H1 (cell line): ENCODE data around the gene PLEKHB1. TPM values are rescaled to one million over a fixed set of nuclear protein-coding genes. Genes with fewer than 3 reads are reported as not detected.
A peak's percentile ranks its signal among the peaks of the same experiment; 100 is the strongest.

Experiments
- CTCF ChIA-PET: fragments of 300-600 bp; sonication (Branson Sonifier 250); formaldehyde crosslinking; loops from one replicate; lab custom pipeline; 2021; ENCODE audit not compliant: partially characterized antibody; lab: Charles Lee
- POLR2A ChIA-PET: fragments of 300-600 bp; sonication (Branson Sonifier 250); formaldehyde crosslinking; loops from one replicate; lab custom pipeline; 2021; ENCODE audit warnings: inconsistent platforms; ENCODE audit not compliant: partially characterized antibody; lab: Charles Lee
- DNase-seq, 2 experiments: peaks; one replicate each; pipeline versions ENCODE4 v3.0.0 to v3.0.0-alpha.2; 2010 to 2022; ENCODE audit warnings: low spot score in 2 of 2, low read depth in 1 of 2, mixed read lengths in 1 of 2
- FAIRE-seq: peaks from 2 replicates; lab custom pipeline; 2011; peaks lifted over from hg19 to GRCh38; lab: Jason Lieb, UNC
- H2AFZ ChIP-seq: 2 replicates; pipeline ENCODE4 v1.8.1; 2012; ENCODE audit warnings: low read length, inconsistent platforms
- H2AK5ac ChIP-seq: 2 replicates; pipeline ENCODE4 v1.6.1; 2013; ENCODE audit warnings: low read depth, low read length
- H2BK120ac ChIP-seq: replicated peaks from 2 replicates; pipeline ENCODE3; 2013; ENCODE audit warnings: low read depth, low read length, inconsistent platforms
- H2BK12ac ChIP-seq: 2 replicates; pipeline ENCODE4 v1.6.1; 2013; ENCODE audit warnings: low read depth, low read length
- H2BK15ac ChIP-seq: 2 replicates; pipeline ENCODE4 v1.6.1; 2013; ENCODE audit warnings: low read length
- H2BK20ac ChIP-seq: 2 replicates; pipeline ENCODE4 v1.6.1; 2013; ENCODE audit warnings: low read length
- H2BK5ac ChIP-seq: 2 replicates; pipeline ENCODE4 v1.6.1; 2013; ENCODE audit warnings: low read depth, low read length
- H3K14ac ChIP-seq: 2 replicates; pipeline ENCODE4 v1.6.1; 2013; ENCODE audit warnings: inconsistent platforms; ENCODE audit not compliant: insufficient read length
- H3K18ac ChIP-seq: 2 replicates; pipeline ENCODE4 v1.6.1; 2013; ENCODE audit warnings: low read length; ENCODE audit errors: extremely low read depth
- H3K23ac ChIP-seq: 2 replicates; pipeline ENCODE4 v1.6.1; 2013; ENCODE audit warnings: inconsistent platforms; ENCODE audit not compliant: insufficient read length
- H3K23me2 ChIP-seq: 2 replicates; pipeline ENCODE4 v1.6.1; 2013; ENCODE audit warnings: low read depth, low read length
- H3K27ac ChIP-seq: 2 replicates; pipeline ENCODE4 v1.6.1; 2011; ENCODE audit warnings: low read depth, low read length, inconsistent platforms
- H3K27me3 ChIP-seq, 4 experiments: replicated peaks in 1 of 4; 1 replicate in 1 of 4; 2 replicates in 3 of 4; pipeline versions ENCODE4 v1.6.1 to v1.8.1; 2011 to 2013; ENCODE audit warnings: low read length in 3 of 4, mild to moderate bottlenecking in 3 of 4, inconsistent platforms in 2 of 4, mixed read lengths in 2 of 4, moderate library complexity in 1 of 4; ENCODE audit not compliant: control insufficient read depth in 3 of 4, insufficient read depth in 3 of 4; ENCODE audit errors: extremely low read depth in 1 of 4
- H3K36me3 ChIP-seq, 4 experiments: 2 replicates each; pipeline versions ENCODE4 v1.6.1 to v1.8.1; 2011 to 2013; ENCODE audit warnings: mild to moderate bottlenecking in 4 of 4, low read length in 3 of 4, moderate library complexity in 2 of 4, control low read depth in 1 of 4, inconsistent platforms in 1 of 4; ENCODE audit not compliant: insufficient read depth in 4 of 4, control insufficient read depth in 2 of 4
- H3K4ac ChIP-seq: replicated peaks from 2 replicates; pipeline ENCODE3; 2013; ENCODE audit warnings: low read length, low read depth, mixed read lengths, inconsistent platforms; ENCODE audit not compliant: insufficient read length
- H3K4me1 ChIP-seq, 4 experiments: replicated peaks in 1 of 4; 1 replicate in 1 of 4; 2 replicates in 3 of 4; pipeline versions ENCODE4 v1.6.1 to v1.8.1; 2011 to 2013; ENCODE audit warnings: low read length in 3 of 4, inconsistent platforms in 2 of 4, mixed read lengths in 1 of 4; ENCODE audit not compliant: insufficient read depth in 4 of 4, control insufficient read depth in 3 of 4
- H3K4me2 ChIP-seq, 2 experiments: 2 replicates each; pipeline versions ENCODE4 v1.6.1 to v1.8.1; 2011 to 2013; ENCODE audit warnings: low read depth in 2 of 2, low read length in 2 of 2, control low read depth in 1 of 2, inconsistent platforms in 1 of 2, mild to moderate bottlenecking in 1 of 2; ENCODE audit not compliant: insufficient read depth in 1 of 2
- H3K4me3 ChIP-seq, 4 experiments: fragments of 200-600, 300-600 bp in 1 of 4; sonication (generic), shearing (Covaris generic), sonication (Bioruptor Twin) in 1 of 4; 2 replicates each; pipeline versions ENCODE4 v1.5.1 to v1.8.1; 2011 to 2016; ENCODE audit warnings: low read length in 4 of 4, low read depth in 3 of 4, control low read depth in 2 of 4, inconsistent platforms in 2 of 4, mild to moderate bottlenecking in 2 of 4, mixed read lengths in 1 of 4, moderate library complexity in 1 of 4; ENCODE audit not compliant: insufficient read depth in 2 of 4; ENCODE audit errors: extremely low read depth in 1 of 4
- H3K56ac ChIP-seq: replicated peaks from 2 replicates; pipeline ENCODE3; 2013; ENCODE audit warnings: low read depth, mild to moderate bottlenecking, mixed read lengths, low read length, inconsistent platforms; ENCODE audit not compliant: insufficient read length
- H3K79me1 ChIP-seq: 2 replicates; pipeline ENCODE4 v1.6.1; 2013; ENCODE audit warnings: low read depth, low read length, control low read depth
- H3K79me2 ChIP-seq, 2 experiments: 2 replicates each; pipeline versions ENCODE4 v1.6.1 to v1.8.1; 2012 to 2013; ENCODE audit warnings: low read length in 2 of 2, mild to moderate bottlenecking in 2 of 2, inconsistent platforms in 1 of 2; ENCODE audit not compliant: insufficient read depth in 2 of 2, control insufficient read depth in 1 of 2
- H3K9ac ChIP-seq, 4 experiments: replicated peaks in 1 of 4; 1 replicate in 1 of 4; 2 replicates in 3 of 4; pipeline versions ENCODE4 v1.6.1 to v1.8.1; 2011 to 2013; ENCODE audit warnings: low read depth in 3 of 4, low read length in 3 of 4, control low read depth in 2 of 4, mild to moderate bottlenecking in 2 of 4, moderate library complexity in 2 of 4, inconsistent platforms in 1 of 4; ENCODE audit errors: extremely low read depth in 1 of 4
- H3K9me3 ChIP-seq, 2 experiments: 2 replicates each; pipeline versions ENCODE4 v1.6.1 to v1.8.1; 2012 to 2013; ENCODE audit warnings: mild to moderate bottlenecking in 2 of 2, moderate library complexity in 2 of 2, control low read depth in 1 of 2, inconsistent platforms in 1 of 2, low read depth in 1 of 2, low read length in 1 of 2, mixed read lengths in 1 of 2; ENCODE audit not compliant: insufficient read depth in 2 of 2
- H4K20me1 ChIP-seq, 2 experiments: replicated peaks in 1 of 2; 2 replicates each; pipeline versions ENCODE3 to v1.8.1; 2011 to 2013; ENCODE audit warnings: inconsistent platforms in 2 of 2, low read length in 2 of 2, mild to moderate bottlenecking in 1 of 2; ENCODE audit not compliant: insufficient read depth in 2 of 2, control insufficient read depth in 1 of 2
- H4K5ac ChIP-seq: 2 replicates; pipeline ENCODE4 v1.6.1; 2013; ENCODE audit warnings: low read length, low read depth, mixed read lengths, inconsistent platforms; ENCODE audit not compliant: insufficient read length
- H4K8ac ChIP-seq: 2 replicates; pipeline ENCODE4 v1.8.0; 2013; ENCODE audit warnings: mild to moderate bottlenecking, moderate library complexity, low read length, inconsistent platforms; ENCODE audit not compliant: insufficient read depth; ENCODE audit errors: extremely low read depth
- H4K91ac ChIP-seq: replicated peaks from 2 replicates; pipeline ENCODE3; 2013; ENCODE audit warnings: low read length, mixed read lengths, inconsistent platforms; ENCODE audit not compliant: insufficient read length
- CTBP2 ChIP-seq: IDR thresholded peaks from 2 replicates; pipeline ENCODE4 v1.7.0; 2011; ENCODE audit warnings: borderline replicate concordance, mild to moderate bottlenecking, moderate library complexity, mixed read lengths, low read length; ENCODE audit not compliant: insufficient read depth, insufficient read length
- EP300 ChIP-seq, 2 experiments: IDR thresholded peaks; 1 replicate in 1 of 2; 2 replicates in 1 of 2; pipeline ENCODE4 v1.6.1; 2011 to 2012; ENCODE audit warnings: low read depth in 2 of 2, low read length in 2 of 2, mild to moderate bottlenecking in 2 of 2, borderline replicate concordance in 1 of 2, inconsistent platforms in 1 of 2, moderate library complexity in 1 of 2
- HDAC2 ChIP-seq, 2 experiments: fragments of 300-600 bp in 1 of 2; sonication (generic) in 1 of 2; IDR thresholded peaks; 2 replicates each; pipeline ENCODE4 v1.6.1; 2011 to 2012; ENCODE audit warnings: low read depth in 2 of 2, low read length in 2 of 2, mild to moderate bottlenecking in 2 of 2, moderate library complexity in 2 of 2, borderline replicate concordance in 1 of 2, inconsistent platforms in 1 of 2
- MAX ChIP-seq: IDR thresholded peaks from 2 replicates; pipeline ENCODE4 v1.6.1; 2012; ENCODE audit warnings: inconsistent platforms
- NANOG ChIP-seq: IDR thresholded peaks from 2 replicates; pipeline ENCODE4 v1.6.1; 2011; ENCODE audit warnings: low read length, low read depth, mild to moderate bottlenecking, inconsistent platforms; ENCODE audit not compliant: insufficient read depth, poor library complexity, severe bottlenecking
- TBP ChIP-seq: IDR thresholded peaks from 2 replicates; pipeline ENCODE4 v1.6.1; 2011; ENCODE audit warnings: low read depth, low read length, improper control_type of control experiment
- TEAD4 ChIP-seq: IDR thresholded peaks from 2 replicates; pipeline ENCODE4 v1.6.1; 2012; ENCODE audit warnings: low read depth, low read length, inconsistent platforms, mixed read lengths
- USF2 ChIP-seq: IDR thresholded peaks from 2 replicates; pipeline ENCODE4 v1.6.1; 2011; ENCODE audit warnings: low read length, improper control_type of control experiment
- WGBS, 2 experiments: shearing (Covaris generic) in 1 of 2; methylation state at CpG; one replicate each; pipeline versions ENCODE4 v1.1.6 to v1.1.7; 2013 to 2015; ENCODE audit warnings: low lambda C conversion rate in 2 of 2, mixed read lengths in 2 of 2, inconsistent platforms in 1 of 2, low coverage in 1 of 2, missing lambda C conversion rate in 1 of 2; ENCODE audit not compliant: insufficient replicate concordance in 2 of 2, insufficient coverage in 1 of 2, insufficient read length in 1 of 2; ENCODE audit errors: extremely low coverage in 1 of 2, missing lambda C conversion rate in 1 of 2; 5-methylcytosine and 5-hydroxymethylcytosine counted together
- polyA plus RNA-seq, 7 experiments: library from polyadenylated mRNA; depleted of rRNA in 3 of 7; stranded (reverse) in 5 of 7; unstranded in 2 of 7; fragments of >200 nt in 5 of 7; fragments of 200-250 nt in 2 of 7; gene quantifications; 1 replicate in 5 of 7; 2 replicates in 1 of 7; 4 replicates in 1 of 7; pipeline versions ENCODE4 v1.2.1 to v1.2.3, GENCODE V29; 2011 to 2013; ENCODE audit warnings: missing spikeins in 2 of 7, mixed read lengths in 2 of 7
- total RNA-seq: library from RNA; stranded (reverse); fragmentation: NEBNext Ultra II Directional; extraction: Animal tissue kit (Norgen Biotek cat#: 25700); gene quantifications from 2 replicates; pipeline ENCODE4 v1.2.1, GENCODE V29; 2021

PLEKHB1 gene
- total and polyA plus RNA-seq, 2 of the 8 experiments (the other 6 are each of a cell fraction or from before 2014, with no cell fraction given), result 14.8 to 24.5 TPM

- H3K23ac ChIP-seq, result no peak overlapping the region
- H3K9ac ChIP-seq, result peak overlapping the region in 2 of 4 experiments; percentile 56 to 64; a peak in 4 of 7 replicates
- no peak overlapping the region for H4K5ac ChIP-seq
- peak overlapping the region; percentile 83 for H4K8ac ChIP-seq
- H3K4me3 ChIP-seq, result peak overlapping the region; percentile 3 to 54 (median 46); a peak in 7 of 8 replicates
- no peaks in the 10 kb centered on the region; a peak in 1 of 8 replicates for H3K36me3 ChIP-seq
- no peak overlapping the region for H3K14ac ChIP-seq
- no peaks in the 10 kb centered on the region for H3K9me3 ChIP-seq
- H3K79me1 ChIP-seq, result no peaks in the 10 kb centered on the region
- H3K18ac ChIP-seq, result peak overlapping the region; percentile 73; the same call in 1 of the 2 replicates
- peak; percentile 82 to 100 for DNase-seq
- peak overlapping the region; percentile 23 to 86 for H3K4me2 ChIP-seq
- no peaks in the 10 kb centered on the region for H3K79me2 ChIP-seq
- H2BK20ac ChIP-seq, result 0 out of 2 replicates have a peak overlapping the region, but pooled peaks have one; percentile 44
- no peaks in the 10 kb centered on the region for H4K20me1 ChIP-seq
- H2BK12ac ChIP-seq, result peak overlapping the region; percentile 88; the same call in 1 of the 2 replicates
- H3K27ac ChIP-seq, result peak overlapping the region; percentile 26; the same call in 1 of the 2 replicates
- H4K91ac ChIP-seq, result peak overlapping the region; percentile 20
- no peak overlapping the region for H3K4ac ChIP-seq
- H3K27me3 ChIP-seq, result peaks cover 0 to 19% (median 14%) of the 10 kb centered on the region in 4 experiments; a peak in 4 of 7 replicates
- peaks cover 2% of the 10 kb centered on the region; the same call in 1 of the 2 replicates for H3K23me2 ChIP-seq
- H2BK120ac ChIP-seq, result no peak overlapping the region
- peak; percentile 58 for FAIRE-seq
- H2BK15ac ChIP-seq, result peak overlapping the region; percentile 53; the same call in 1 of the 2 replicates
- peak overlapping the region; percentile 67; the same call in 1 of the 2 replicates for H2BK5ac ChIP-seq
- WGBS, 2 experiments, result 6% methylated on average over 35 of the region's 40 CpGs; no CpG with 5 or more reads in 1 of the 2 experiments
- H3K56ac ChIP-seq, result no peak overlapping the region
- ChIA-PET CTCF (interaction anchor here (0.6 to 30.1 kb wide), 75 partner anchors 10 to 370 kb away, joined by 3 to 653 read pairs (median 5); partner anchors contain the start of gene PLEKHB1), POLR2A (interaction anchor here (1.0 to 3.4 kb wide), 11 partner anchors 9 to 258 kb away, joined by 3 to 24 read pairs (median 5); partner anchors contain the start of genes FAM168A and PLEKHB1)
- peak overlapping the region; percentile 86 for H2AFZ ChIP-seq
- H3K4me1 ChIP-seq, result peaks cover 0 to 7% (median 3%) of the 10 kb centered on the region in 4 experiments; a peak in 5 of 7 replicates
- no peak overlapping the region for H2AK5ac ChIP-seq
- TF ChIP-seq NANOG, result peak; percentile 17
- peak; percentile 74; the same call in 1 of the 2 replicates for TF ChIP-seq TBP
- peak; percentile 79 for TF ChIP-seq TEAD4
- TF ChIP-seq EP300 (IDR thresholded peaks at IDR 0.05; ENCODE audit: borderline replicate concordance in 1 of 2, low read depth in 2 of 2, low read length in 2 of 2), result peak; percentile 14 to 56; a peak in 2 of 3 replicates
- peak; percentile 92 for TF ChIP-seq MAX
- peak; percentile 52; the same call in 1 of the 2 replicates for TF ChIP-seq USF2
- 0 out of 4 replicates have a peak, but pooled peaks of 1 of the 2 experiments have one; percentile 55 for TF ChIP-seq HDAC2 (IDR thresholded peaks at IDR 0.05; ENCODE audit: borderline replicate concordance in 1 of 2, low read depth in 2 of 2, low read length in 2 of 2)
- no peak for TF ChIP-seq CTBP2
Observed at GRCh38 chr11:73661035-73661628, 14.8 kb downstream of the PLEKHB1 start.
